BJ (cell line): ENCODE data around the gene GSG1L. TPM values are rescaled to one million over a fixed set of nuclear protein-coding genes. Genes with fewer than 3 reads are reported as not detected.

Experiments used
- CTCF ChIA-PET: fragments of 350-600 bp; formaldehyde crosslinking; extraction: SDS; loops from one replicate; lab custom pipeline; 2021; ENCODE audit warnings: antibody characterized with exemption, inconsistent platforms; lab: Yijun Ruan, JAX
- POLR2A ChIA-PET: fragments of 300-600 bp; sonication (Branson Sonifier 250); formaldehyde crosslinking; extraction: SDS; loops from one replicate; lab custom pipeline; 2021; ENCODE audit warnings: antibody characterized with exemption; lab: Charles Lee
- DNase-seq: peaks from one replicate; pipeline ENCODE4 v3.0.0-alpha.2; 2011; ENCODE audit warnings: low read depth
- H3K27me3 ChIP-seq: 2 replicates; pipeline ENCODE4 v1.6.0; 2011; ENCODE audit warnings: low read length; ENCODE audit not compliant: control insufficient read depth, insufficient read depth
- H3K36me3 ChIP-seq: 2 replicates; pipeline ENCODE4 v1.5.1; 2011; ENCODE audit warnings: low read length; ENCODE audit not compliant: control insufficient read depth, insufficient read depth
- H3K4me3 ChIP-seq: 2 replicates; pipeline ENCODE4 v1.5.1; 2011; ENCODE audit warnings: low read depth, mild to moderate bottlenecking, control low read depth, low read length
- polyA plus RNA-seq: library from polyadenylated mRNA; depleted of rRNA; stranded (reverse); fragments of >200 nt; gene quantifications from 2 replicates; pipeline ENCODE4 v1.2.3, GENCODE V29; 2011
- TF ChIP-seq, protein P1 (sequence below): IDR thresholded peaks from 2 replicates; pipeline ENCODE4 v1.5.1; 2011; ENCODE audit warnings: low read depth, mild to moderate bottlenecking, control low read depth, inconsistent platforms, low read length, moderate library complexity; ENCODE audit not compliant: insufficient read depth

Gene GSG1L
- polyA plus RNA-seq, 1 experiment: not detected

DNA sequence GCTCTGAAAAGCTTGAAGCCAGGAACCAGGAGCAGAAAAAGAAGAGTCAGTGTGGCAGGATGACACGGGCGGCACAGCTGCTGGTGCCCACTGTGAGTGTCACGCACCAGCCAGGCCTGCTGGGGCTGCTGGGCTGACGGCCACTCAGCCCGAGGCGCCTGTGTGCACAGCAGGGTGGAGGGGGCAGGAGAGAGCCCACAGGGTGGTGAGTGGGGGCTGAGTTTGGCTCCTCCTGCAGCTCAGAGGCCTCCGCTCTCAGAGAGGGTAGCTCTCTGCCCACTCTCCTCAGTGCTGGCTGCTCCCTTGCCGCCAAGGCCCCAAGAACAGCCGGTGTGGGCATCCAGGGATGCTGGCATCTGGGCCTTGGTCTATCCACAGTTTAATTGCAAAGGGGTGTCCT, 59.6 kb downstream of the GSG1L start:
- CTCF ChIA-PET: no interaction called here
- no peak for DNase-seq
- TF ChIP-seq, protein P1, sequence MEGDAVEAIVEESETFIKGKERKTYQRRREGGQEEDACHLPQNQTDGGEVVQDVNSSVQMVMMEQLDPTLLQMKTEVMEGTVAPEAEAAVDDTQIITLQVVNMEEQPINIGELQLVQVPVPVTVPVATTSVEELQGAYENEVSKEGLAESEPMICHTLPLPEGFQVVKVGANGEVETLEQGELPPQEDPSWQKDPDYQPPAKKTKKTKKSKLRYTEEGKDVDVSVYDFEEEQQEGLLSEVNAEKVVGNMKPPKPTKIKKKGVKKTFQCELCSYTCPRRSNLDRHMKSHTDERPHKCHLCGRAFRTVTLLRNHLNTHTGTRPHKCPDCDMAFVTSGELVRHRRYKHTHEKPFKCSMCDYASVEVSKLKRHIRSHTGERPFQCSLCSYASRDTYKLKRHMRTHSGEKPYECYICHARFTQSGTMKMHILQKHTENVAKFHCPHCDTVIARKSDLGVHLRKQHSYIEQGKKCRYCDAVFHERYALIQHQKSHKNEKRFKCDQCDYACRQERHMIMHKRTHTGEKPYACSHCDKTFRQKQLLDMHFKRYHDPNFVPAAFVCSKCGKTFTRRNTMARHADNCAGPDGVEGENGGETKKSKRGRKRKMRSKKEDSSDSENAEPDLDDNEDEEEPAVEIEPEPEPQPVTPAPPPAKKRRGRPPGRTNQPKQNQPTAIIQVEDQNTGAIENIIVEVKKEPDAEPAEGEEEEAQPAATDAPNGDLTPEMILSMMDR: no peak
- POLR2A ChIA-PET: no interaction called here
- Histone ChIP-seq H3K4me3 (no peak overlapping the region), H3K27me3 (no peaks in the 10 kb centered on the region; the same call in 1 of the 2 replicates), H3K36me3 (no peaks in the 10 kb centered on the region)

DNA sequence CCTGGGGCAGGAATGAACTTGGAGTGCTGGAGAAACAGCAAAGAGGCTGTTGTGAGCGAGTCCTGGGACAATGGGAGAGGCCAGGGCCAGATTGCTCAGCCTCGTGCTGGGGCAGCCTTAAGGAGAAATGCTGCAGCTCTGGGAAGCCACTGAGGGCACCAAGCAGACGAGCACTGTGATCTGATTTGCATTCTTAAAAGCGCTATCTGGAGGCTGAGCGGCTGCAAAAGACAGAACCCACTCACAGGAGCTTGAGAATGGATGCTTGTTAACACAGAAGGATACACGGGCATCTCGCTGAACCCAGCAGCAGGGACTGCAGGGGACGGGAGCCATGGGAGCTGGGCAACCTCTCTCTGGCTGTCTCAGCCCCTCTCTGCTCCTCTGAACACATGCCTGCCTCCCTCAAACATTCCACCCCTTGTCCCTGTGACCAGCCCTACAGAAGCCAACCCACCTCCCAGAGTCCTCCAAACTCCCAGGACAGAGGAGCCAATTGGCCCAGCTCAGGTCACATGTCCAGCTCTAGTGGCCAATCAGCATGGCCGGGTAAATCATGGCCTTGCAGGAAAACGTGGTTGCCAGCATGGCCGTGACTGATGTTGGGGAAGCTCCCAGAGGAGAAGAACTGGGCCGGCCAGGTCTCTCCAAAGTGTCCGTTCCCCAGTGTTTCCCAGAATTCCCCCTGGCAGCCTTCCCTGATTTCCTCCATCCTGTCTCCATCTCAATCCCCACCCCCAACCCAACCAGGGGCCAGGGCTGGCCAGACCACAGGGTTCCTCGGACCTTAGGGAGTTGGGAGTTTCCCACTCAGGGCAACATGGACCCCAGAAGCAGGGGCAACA, 60.3 kb downstream of the GSG1L start:
- no peak for DNase-seq
- Histone ChIP-seq H3K4me3 (no peak overlapping the region), H3K36me3 (no peaks in the 10 kb centered on the region), H3K27me3 (no peaks in the 10 kb centered on the region; the same call in 1 of the 2 replicates)
- POLR2A ChIA-PET: no interaction called here
- TF ChIP-seq, protein P1: no peak
- CTCF ChIA-PET: no interaction called here

DNA sequence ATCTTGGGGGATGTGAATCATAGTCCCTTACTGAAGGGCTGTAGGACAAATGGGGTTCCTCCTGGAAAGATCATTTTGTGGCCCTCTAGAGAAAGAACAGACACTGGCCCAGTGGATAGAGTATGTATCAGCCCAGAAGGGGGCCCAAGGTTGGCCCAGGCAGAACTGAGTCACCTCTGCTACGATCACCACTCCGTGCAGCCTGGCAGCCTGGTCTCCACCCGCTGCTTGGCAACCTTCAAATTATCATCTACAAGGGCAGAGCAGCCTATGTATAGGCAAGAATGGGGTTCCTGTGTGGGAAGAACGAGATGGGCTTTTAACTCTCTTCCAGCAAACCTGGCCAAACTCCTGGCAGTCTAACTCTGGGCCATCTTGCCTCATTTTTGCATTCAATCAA, 61.9 kb downstream of the GSG1L start:
- POLR2A ChIA-PET: no interaction called here
- TF ChIP-seq, protein P1: no peak
- H3K27me3 ChIP-seq: no peaks in the 10 kb centered on the region; the same call in 1 of the 2 replicates
- no peak for DNase-seq
- H3K4me3 ChIP-seq: no peak overlapping the region
- H3K36me3 ChIP-seq: no peaks in the 10 kb centered on the region
- CTCF ChIA-PET: interaction anchor here (0.6 kb wide), 1 partner anchor 55 kb away, joined by 3 read pairs; no protein-coding TSS in a partner anchor

DNA sequence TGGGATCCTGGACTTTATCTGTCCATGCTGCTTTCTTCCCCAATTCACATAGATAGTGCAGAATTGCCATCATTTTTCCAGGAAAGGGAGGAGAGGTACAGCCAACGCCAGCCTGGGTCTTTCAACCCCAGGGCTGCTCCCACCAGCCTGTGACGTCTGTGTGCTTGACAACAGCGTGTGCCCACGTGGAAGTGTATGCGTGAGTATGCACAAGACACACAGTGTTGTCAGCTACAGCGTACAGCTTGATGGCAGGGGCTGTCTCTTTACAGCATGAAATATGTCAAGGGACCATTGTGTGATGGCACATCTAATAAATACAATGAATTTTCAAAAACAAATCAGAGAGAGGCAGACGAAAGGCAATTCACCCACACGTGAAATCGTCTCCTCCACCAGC, 62.3 kb downstream of the GSG1L start:
- DNase-seq: no peak
- ChIA-PET CTCF (no interaction called here), POLR2A (no interaction called here)
- Histone ChIP-seq H3K4me3 (no peak overlapping the region), H3K27me3 (no peaks in the 10 kb centered on the region; the same call in 1 of the 2 replicates), H3K36me3 (no peaks in the 10 kb centered on the region)
- TF ChIP-seq, protein P1: no peak

DNA sequence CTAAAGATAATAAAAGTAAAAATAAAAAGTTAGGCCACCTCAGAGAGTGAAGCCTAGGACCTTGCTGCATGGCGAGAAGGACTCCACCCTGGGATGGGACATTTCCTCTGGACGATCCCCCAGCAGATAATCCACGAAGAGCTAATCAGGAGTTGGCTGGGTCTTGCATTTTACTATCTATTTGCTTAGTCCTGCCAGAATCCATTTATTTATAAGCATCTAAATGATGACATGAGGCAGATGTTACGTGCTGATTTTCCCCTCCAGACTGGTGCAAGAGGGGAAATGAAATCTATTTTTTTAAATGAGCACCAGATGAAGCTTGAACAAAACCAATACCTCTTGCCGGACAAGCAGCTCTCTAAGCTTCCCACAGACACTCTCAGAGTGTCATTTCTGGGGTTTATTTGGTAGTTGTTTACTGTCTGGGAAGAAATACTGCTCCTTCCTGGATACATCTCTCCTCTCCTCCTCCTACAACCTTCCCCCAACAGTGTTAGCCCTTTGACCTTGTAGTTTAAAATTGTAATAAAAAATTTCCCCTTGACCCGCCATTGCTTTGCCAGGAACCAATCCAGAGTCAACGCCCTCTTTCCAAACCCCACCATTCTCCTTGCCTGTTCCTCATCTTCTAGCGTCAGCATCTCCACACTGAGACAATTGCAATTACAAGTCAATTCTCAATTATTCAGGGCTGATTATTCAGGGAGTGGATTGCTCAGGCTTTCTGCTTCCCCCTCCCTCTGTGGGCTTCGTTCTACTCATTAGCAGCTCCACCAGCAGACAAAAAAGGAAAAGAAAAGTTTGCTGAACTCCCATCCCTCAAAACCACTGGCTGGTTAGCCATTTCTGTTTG, 63.0 kb downstream of the GSG1L start:
- no peaks in the 10 kb centered on the region; the same call in 1 of the 2 replicates for H3K27me3 ChIP-seq
- TF ChIP-seq, protein P1: no peak
- no peaks in the 10 kb centered on the region for H3K36me3 ChIP-seq
- ChIA-PET POLR2A (no interaction called here), CTCF (no interaction called here)
- DNase-seq: no peak
- no peak overlapping the region for H3K4me3 ChIP-seq
